Activated CD4-positive, alpha-beta T cell treated with anti-CD3 and anti-CD28 coated beads for 36 hours (primary cell): Measurements from ENCODE around the gene MIAT. TPM values are rescaled to one million over a fixed set of nuclear protein-coding genes. Genes with fewer than 3 reads are reported as not detected.

ENCODE experiments used
- ATAC-seq: fragments of 200-7000 bp; cut with Tn5 transposase; one replicate; pipeline ENCODE4 v1.10.0; 2021; ENCODE audit warnings: mild to moderate bottlenecking, moderate library complexity
- CTCF ChIA-PET: fragments of 350-600 bp; sonication (Branson Sonifier 250); formaldehyde crosslinking; loops from one replicate; lab custom pipeline; 2021; ENCODE audit warnings: antibody characterized with exemption; lab: Charles Lee
- POLR2A ChIA-PET: fragments of 350-600 bp; sonication (Branson Sonifier 250); formaldehyde crosslinking; loops from one replicate; lab custom pipeline; 2021; ENCODE audit warnings: antibody characterized with exemption, inconsistent platforms; lab: Charles Lee
- DNase-seq: peaks from one replicate; pipeline ENCODE4 v3.0.0-alpha.2; 2020
- H3K27ac Mint-ChIP-seq: one replicate; pipeline ENCODE4 v1.8.0; 2021; ENCODE audit warnings: mixed read lengths
- H3K27me3 Mint-ChIP-seq: one replicate; pipeline ENCODE4 v1.8.0; 2021; ENCODE audit warnings: mixed read lengths
- H3K36me3 Mint-ChIP-seq: one replicate; pipeline ENCODE4 v1.8.0; 2021; ENCODE audit warnings: low read depth, mixed read lengths
- H3K4me1 Mint-ChIP-seq: one replicate; pipeline ENCODE4 v1.8.0; 2021; ENCODE audit warnings: mixed read lengths
- H3K4me3 Mint-ChIP-seq: one replicate; pipeline ENCODE4 v1.8.0; 2021; ENCODE audit warnings: mild to moderate bottlenecking, moderate library complexity, mixed read lengths
- H3K9me3 Mint-ChIP-seq: one replicate; pipeline ENCODE4 v1.8.0; 2021; ENCODE audit warnings: low read depth, mixed read lengths
- intact Hi-C, 2 experiments: fragments of 100-400 bp; cut with DNase I in 1 of 2; cut with micrococcal nuclease in 1 of 2; formaldehyde crosslinking; loops; one replicate each; pipeline versions ENCODE4 v1.14.2 to v1.15.1; 2022 to 2024; cut with DNase I, micrococcal nuclease
- total RNA-seq, 2 experiments: library from RNA; stranded (reverse); gene quantifications; one replicate each; pipeline ENCODE4 v1.2.3, GENCODE V29; 2021

Gene MIAT
- total RNA-seq, 2 experiments from 2014 or later, result 18.5 to 19.7 TPM

DNA sequence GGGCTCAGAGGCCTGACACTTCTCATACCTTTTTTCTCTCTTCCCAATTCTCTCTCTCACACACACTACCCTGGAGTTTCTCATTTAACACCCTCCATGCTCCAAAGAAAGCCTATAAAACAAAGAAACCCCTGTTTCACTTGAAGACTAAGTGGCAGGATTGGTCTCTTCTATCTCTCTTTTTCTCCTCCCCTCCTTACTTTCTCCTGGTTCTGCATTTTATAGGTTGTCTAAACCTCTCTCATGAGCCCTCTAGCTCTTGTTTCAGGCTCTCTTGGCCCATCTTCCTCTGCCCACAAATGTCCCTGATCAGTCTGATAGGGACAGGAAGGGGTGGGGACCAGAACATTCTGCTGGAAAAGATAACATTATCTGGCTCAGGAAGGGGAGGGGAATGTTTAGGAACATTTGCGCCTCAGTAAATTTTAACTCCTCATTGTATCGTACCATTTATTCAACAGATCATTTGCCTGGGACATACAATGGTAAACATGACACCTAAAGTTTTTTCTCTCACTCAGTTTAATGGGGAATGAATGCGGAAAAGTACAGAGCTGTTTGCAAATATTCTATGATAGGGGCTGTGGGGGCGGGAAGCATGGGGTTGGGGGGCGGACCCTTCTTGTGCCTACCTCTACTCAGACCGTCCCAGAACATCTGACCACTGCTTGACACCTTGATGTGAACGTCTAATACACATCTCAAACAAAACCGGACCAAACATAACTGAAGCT, 24.8 kb upstream of the MIAT start:
- no peak overlapping the region for H3K4me3 Mint-ChIP-seq
- H3K27ac Mint-ChIP-seq, result no peak overlapping the region
- H3K36me3 Mint-ChIP-seq, result no peaks in the 10 kb centered on the region
- H3K4me1 Mint-ChIP-seq, result no peaks in the 10 kb centered on the region
- no peaks in the 10 kb centered on the region for H3K27me3 Mint-ChIP-seq
- ChIA-PET POLR2A (no interaction called here), CTCF (interaction anchor here (0.9 to 1.2 kb wide), 2 partner anchors 9 to 33 kb away, joined by 3 to 5 read pairs; no protein-coding TSS in a partner anchor)
- DNase-seq (no peak), ATAC-seq (no peak)
- intact Hi-C loops, result no loop called here
- no peaks in the 10 kb centered on the region for H3K9me3 Mint-ChIP-seq

DNA sequence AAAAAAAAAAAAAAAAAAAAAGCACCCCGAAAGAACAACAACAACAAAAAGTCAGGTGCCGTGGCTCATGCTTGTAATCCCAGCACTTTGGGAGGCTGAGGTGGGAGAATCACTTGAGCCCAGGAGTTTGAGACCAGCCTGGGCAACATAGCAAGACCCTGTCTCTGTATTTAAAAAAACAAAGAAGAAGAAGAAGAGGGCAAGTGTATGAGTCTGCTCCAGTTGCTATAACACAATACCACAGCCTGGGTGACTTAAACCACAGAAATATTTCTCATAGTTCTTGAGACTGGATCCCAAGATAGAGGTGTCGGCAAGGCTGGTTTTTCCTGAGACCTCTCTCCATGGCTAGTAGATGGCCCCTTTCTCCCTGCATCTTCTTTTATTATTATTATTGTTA, 23.2 kb upstream of the MIAT start:
- no peaks in the 10 kb centered on the region for H3K9me3 Mint-ChIP-seq
- H3K36me3 Mint-ChIP-seq, result no peaks in the 10 kb centered on the region
- POLR2A ChIA-PET, result no interaction called here
- H3K4me1 Mint-ChIP-seq, result no peaks in the 10 kb centered on the region
- no peak for DNase-seq
- CTCF ChIA-PET, result no interaction called here
- H3K4me3 Mint-ChIP-seq, result no peak overlapping the region
- no peaks in the 10 kb centered on the region for H3K27me3 Mint-ChIP-seq
- no peak for ATAC-seq
- H3K27ac Mint-ChIP-seq, result no peak overlapping the region
- intact Hi-C loops, result no loop called here

DNA sequence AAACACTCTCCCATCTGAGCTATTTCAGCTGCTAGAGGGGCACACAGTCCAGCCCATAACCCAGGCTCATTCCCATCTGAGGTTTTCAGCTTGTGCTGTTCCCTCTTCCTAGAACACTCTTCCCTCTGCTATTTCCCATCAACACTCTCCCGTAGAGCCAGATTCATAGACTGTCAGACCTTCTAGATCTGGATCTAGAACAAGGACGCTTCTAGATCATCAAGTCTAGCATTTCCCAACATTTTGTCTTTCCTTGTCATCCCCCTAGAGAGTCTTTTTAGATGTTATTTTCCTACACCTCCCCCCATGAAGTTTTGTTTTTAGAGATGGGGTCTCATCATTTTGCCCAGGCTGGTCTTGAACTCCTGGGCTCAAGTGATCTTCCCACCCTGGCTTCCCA, 22.3 kb upstream of the MIAT start:
- intact Hi-C loops, result no loop called here
- Mint-ChIP-seq H3K27ac (no peak overlapping the region), H3K4me1 (peaks cover 4% of the 10 kb centered on the region), H3K4me3 (no peak overlapping the region), H3K36me3 (no peaks in the 10 kb centered on the region), H3K9me3 (no peaks in the 10 kb centered on the region), H3K27me3 (no peaks in the 10 kb centered on the region)
- ChIA-PET CTCF (interaction anchor here (0.8 kb wide), 1 partner anchor 341 kb away, joined by 3 read pairs; no protein-coding TSS in a partner anchor), POLR2A (no interaction called here)
- DNase-seq (no peak), ATAC-seq (no peak)

DNA sequence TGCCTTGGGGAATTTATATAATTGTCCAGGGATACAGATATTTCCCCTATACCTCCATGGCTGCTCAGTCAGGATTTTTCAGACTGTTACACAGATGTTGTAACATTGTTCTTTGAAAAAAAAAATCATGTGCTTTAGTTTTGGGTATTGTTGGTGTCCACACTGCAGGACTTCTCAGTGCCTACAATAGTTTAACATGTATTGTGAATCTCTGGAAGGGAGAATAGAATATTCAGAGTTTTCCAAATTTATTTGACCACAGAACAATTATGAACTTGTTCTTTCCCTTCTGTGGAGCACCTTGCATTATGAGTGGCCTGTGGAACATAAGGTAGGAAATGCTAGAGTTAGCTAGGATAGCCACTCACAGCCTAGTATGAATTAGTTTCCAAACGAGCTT, 21.1 kb upstream of the MIAT start:
- Mint-ChIP-seq H3K9me3 (no peaks in the 10 kb centered on the region), H3K4me3 (no peak overlapping the region), H3K27ac (no peak overlapping the region), H3K4me1 (peaks cover 12% of the 10 kb centered on the region), H3K27me3 (no peaks in the 10 kb centered on the region), H3K36me3 (no peaks in the 10 kb centered on the region)
- no peak for DNase-seq
- ATAC-seq, result no peak
- ChIA-PET CTCF (no interaction called here), POLR2A (no interaction called here)
- intact Hi-C loops, result no loop called here

DNA sequence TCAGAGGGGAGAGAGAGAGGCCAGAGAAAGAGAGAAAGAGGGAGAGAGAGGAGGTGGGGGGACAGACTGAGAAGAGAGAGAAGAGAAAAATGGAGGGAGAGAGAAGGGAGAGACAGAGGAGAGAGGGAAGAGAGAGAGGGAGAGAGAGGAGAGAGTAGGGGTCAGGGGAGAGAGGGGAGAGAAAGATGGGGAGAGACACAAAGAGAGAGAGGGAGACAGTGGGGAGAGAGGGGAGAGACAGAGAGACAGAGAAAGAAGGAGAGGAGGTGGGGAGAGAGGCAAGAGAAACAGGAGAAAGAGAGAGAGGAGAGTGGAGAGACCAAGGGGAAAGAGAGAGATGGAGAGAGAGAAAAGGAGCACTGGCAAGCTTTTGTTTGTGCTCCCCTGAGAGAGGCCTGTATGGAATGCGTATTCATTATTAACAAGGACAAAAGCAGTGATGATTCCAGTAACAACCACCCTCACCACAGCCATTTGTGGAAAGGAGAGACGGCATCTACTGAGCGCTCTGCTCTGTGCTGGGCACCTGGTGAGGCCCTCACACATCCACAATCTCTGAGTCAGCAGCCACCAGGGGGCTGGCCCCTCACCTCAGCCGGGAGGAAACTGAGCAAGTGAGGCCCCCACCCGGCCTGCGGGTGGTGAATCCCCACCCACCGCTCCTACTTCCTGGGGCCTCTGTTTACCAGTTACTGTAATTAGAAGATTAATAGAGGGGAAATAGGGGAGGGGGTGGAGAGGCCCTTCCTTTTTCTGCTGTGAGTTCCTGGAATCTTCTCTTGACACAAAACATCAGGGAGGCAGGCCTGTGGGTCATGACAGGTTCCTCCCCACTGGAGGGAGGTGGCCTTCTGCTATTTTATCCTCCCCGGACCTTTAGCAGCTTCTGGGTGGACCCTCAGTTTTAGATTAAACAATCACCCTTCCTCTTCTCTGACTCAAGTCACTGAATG, 14.6 kb upstream of the MIAT start:
- H3K4me1 Mint-ChIP-seq, result peaks cover 62% of the 10 kb centered on the region
- ChIA-PET CTCF (interaction anchor here (0.6 to 1.7 kb wide), 8 partner anchors 29 to 212 kb away, joined by 3 to 7 read pairs (median 4); no protein-coding TSS in a partner anchor), POLR2A (interaction anchor here (0.6 to 0.7 kb wide), 4 partner anchors 12 to 1241 kb away, joined by 3 to 7 read pairs (median 3); no protein-coding TSS in a partner anchor)
- peaks cover 6% of the 10 kb centered on the region for H3K27me3 Mint-ChIP-seq
- peak overlapping the region; percentile 91 for H3K27ac Mint-ChIP-seq
- peak; percentile 91 for DNase-seq
- no peaks in the 10 kb centered on the region for H3K9me3 Mint-ChIP-seq
- no peaks in the 10 kb centered on the region for H3K36me3 Mint-ChIP-seq
- ATAC-seq, result peak; percentile 88
- H3K4me3 Mint-ChIP-seq, result peak overlapping the region; percentile 61
- intact Hi-C loops, result loop anchor here (1.0 to 2.0 kb wide), 3 partner anchors 30 to 160 kb away; partner anchors contain the start of genes HPS4 (in 1 of the 2), SRRD (in 1 of the 2) and TPST2 (in 1 of the 2)

DNA sequence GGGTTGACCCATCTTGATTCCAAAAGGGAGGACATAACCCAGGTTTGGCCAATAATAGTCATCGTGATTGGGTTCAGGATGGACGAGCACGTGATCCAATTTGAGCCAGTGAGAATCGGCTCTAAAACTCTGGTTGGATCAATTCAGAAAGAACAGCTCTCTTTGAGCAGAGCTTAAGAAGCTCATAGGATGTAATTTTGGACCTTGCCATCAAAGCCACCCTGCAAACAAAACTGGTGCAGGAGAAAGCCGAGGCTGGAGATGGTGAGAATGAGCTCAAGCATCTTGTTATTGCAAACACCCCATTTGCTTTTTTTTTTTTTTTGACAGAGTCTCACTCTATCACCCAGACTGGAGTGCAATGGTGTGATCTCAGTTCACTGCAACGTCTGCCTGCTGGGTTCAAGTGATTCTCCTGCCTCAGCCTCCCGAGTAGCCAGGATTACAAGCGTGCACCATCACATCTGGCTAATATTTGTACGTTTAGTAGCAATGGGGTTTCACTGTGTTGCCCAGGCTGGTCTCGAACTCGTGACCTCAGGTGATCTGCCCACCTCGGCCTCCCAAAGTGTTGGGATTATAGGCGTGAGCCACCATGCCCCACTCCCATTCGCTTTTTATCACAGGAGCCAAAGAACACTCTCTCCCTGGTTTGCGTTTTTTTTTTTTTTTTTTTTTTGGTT, 13.8 kb upstream of the MIAT start:
- H3K9me3 Mint-ChIP-seq, result no peaks in the 10 kb centered on the region
- DNase-seq (peak; percentile 17), ATAC-seq (peak; percentile 1)
- CTCF ChIA-PET, result interaction anchor here (0.6 to 1.7 kb wide), 9 partner anchors 16 to 213 kb away, joined by 3 to 8 read pairs (median 4); no protein-coding TSS in a partner anchor
- H3K4me1 Mint-ChIP-seq, result peaks cover 70% of the 10 kb centered on the region
- POLR2A ChIA-PET, result interaction anchor here (0.7 kb wide), 2 partner anchors 12 to 53 kb away, joined by 3 read pairs; no protein-coding TSS in a partner anchor
- intact Hi-C loops, result loop anchor here (1.0 to 2.0 kb wide), 3 partner anchors 29 to 161 kb away; partner anchors contain the start of genes HPS4 (in 1 of the 2), SRRD (in 1 of the 2) and TPST2 (in 1 of the 2)
- H3K27me3 Mint-ChIP-seq, result peaks cover 7% of the 10 kb centered on the region
- peak overlapping the region; percentile 91 for H3K27ac Mint-ChIP-seq
- peak overlapping the region; percentile 1 for H3K4me3 Mint-ChIP-seq
- H3K36me3 Mint-ChIP-seq, result no peaks in the 10 kb centered on the region

DNA sequence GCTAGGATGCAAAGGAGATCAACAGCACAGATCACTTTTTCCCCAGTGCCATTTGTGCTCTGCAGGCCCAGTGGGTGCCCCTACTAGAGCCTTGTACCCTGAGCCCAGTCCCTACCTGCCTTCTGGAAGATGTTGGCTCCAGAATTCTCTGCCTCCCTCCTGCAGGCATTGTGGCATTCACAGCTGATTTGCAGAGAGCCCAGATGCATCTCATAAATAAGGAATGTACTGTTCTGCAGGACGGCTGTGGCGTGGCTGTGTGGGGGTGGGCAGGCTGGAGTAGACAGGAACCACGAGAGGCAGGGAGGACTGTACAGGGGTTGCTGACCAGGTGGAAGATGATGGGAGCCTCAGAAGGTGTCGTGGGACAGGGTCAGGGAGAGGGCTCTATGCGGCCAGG, 11.2 kb upstream of the MIAT start:
- DNase-seq, result no peak
- H3K4me1 Mint-ChIP-seq, result peaks cover 74% of the 10 kb centered on the region
- CTCF ChIA-PET, result interaction anchor here (1.4 kb wide), 1 partner anchor 115 kb away, joined by 3 read pairs; no protein-coding TSS in a partner anchor
- no peak overlapping the region for H3K27ac Mint-ChIP-seq
- peaks cover 9% of the 10 kb centered on the region for H3K27me3 Mint-ChIP-seq
- no peaks in the 10 kb centered on the region for H3K36me3 Mint-ChIP-seq
- no peak for ATAC-seq
- intact Hi-C loops, result no loop called here
- POLR2A ChIA-PET, result no interaction called here
- no peak overlapping the region for H3K4me3 Mint-ChIP-seq
- no peaks in the 10 kb centered on the region for H3K9me3 Mint-ChIP-seq

DNA sequence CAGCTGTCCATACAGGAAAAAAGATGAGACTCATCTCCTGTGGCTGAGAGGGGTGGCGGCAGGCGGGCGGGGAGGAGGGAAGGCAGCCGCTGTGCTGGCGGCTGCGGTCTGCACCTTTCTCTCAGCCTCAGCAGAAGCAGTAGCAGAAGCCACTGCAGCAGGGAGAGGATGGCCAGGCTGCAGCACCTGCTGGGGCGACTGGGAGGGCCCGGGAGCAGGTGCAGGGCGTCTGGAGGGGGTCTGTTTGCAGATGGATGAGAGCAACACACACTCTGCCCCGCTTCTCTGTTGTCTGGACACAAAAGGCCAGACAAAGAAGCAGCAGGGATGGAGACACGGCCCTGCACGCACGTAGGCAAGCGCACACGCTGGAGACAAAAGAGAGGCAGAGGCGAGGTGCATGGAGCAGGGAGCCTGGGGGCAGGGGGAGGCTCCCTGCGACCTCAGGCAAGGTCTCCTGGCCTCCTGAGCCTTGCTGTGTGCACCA, 9.3 kb upstream of the MIAT start:
- Mint-ChIP-seq H3K27ac (peak overlapping the region; percentile 41), H3K27me3 (peaks cover 9% of the 10 kb centered on the region), H3K4me3 (no peak overlapping the region), H3K36me3 (no peaks in the 10 kb centered on the region), H3K4me1 (peaks cover 59% of the 10 kb centered on the region), H3K9me3 (no peaks in the 10 kb centered on the region)
- ChIA-PET CTCF (interaction anchor here (0.7 to 1.2 kb wide), 2 partner anchors 17 to 143 kb away, joined by 3 to 4 read pairs; no protein-coding TSS in a partner anchor), POLR2A (no interaction called here)
- intact Hi-C loops, result no loop called here
- ATAC-seq (peak; percentile 17), DNase-seq (peak; percentile 62)

DNA sequence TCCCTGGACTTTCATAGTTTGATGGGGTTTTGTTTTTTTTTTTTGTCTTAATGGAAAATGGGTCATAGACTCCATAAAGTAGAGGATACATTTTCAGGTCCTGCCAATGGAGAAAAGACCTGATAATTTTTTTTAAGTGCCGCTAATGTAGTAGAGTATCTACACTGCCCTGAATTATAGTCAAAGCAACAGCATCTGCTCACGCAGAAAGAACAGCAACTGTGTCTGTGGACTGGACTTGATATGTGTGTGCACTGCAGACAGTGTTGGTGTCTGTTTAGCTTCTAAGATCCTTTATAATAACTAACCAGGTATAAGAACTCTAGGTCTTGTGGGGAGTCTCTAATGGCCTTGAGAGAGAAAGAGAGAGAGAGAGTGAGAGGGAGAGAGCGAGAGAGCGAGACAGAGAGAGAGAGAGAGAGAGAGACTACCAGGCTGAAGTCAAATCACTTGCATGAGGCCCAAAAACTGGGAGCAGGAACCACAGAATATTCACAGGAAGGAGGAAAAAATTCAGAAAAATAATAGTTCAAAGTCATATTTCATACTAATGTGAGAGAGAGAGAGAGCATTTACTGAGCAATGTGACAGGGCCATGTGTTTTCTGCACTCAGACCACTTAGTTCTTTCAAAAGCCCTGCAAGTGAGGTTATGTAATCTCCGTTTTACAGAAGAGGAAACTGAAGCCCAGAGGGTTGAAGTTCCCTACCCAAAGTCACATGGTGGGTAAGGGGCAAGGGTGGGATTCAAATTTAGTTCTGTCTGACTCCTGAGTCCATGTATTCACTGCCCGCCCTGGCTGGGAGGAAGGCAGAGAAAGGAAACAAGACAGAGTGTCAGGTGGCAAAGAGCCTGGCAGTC, 8.6 kb upstream of the MIAT start:
- H3K4me3 Mint-ChIP-seq, result no peak overlapping the region
- H3K36me3 Mint-ChIP-seq, result no peaks in the 10 kb centered on the region
- ATAC-seq (no peak), DNase-seq (no peak)
- POLR2A ChIA-PET, result no interaction called here
- intact Hi-C loops, result no loop called here
- no peaks in the 10 kb centered on the region for H3K9me3 Mint-ChIP-seq
- CTCF ChIA-PET, result interaction anchor here (0.7 to 1.2 kb wide), 2 partner anchors 16 to 144 kb away, joined by 3 to 4 read pairs; no protein-coding TSS in a partner anchor
- peaks cover 52% of the 10 kb centered on the region for H3K4me1 Mint-ChIP-seq
- no peak overlapping the region for H3K27ac Mint-ChIP-seq
- H3K27me3 Mint-ChIP-seq, result peaks cover 12% of the 10 kb centered on the region
